Skeletal muscle tissue (tissue), 4 donors: ENCODE results near the gene KIF18B. TPM values are rescaled to one million over a fixed set of nuclear protein-coding genes. Genes with fewer than 3 reads are reported as not detected.

ENCODE experiments used
- H3K27ac ChIP-seq: one replicate; pipeline ENCODE4 v1.7.0; 2013; ENCODE audit warnings: mild to moderate bottlenecking, low read depth, low read length, inconsistent platforms
- H3K27me3 ChIP-seq, 3 donors: one replicate each; pipeline ENCODE4 v1.7.0; 2013; ENCODE audit warnings: low read length in 3 of 3; ENCODE audit not compliant: control insufficient read depth in 3 of 3, insufficient read depth in 3 of 3
- H3K36me3 ChIP-seq, 3 donors: one replicate each; pipeline ENCODE4 v1.7.0; 2013; ENCODE audit warnings: low read length in 3 of 3; ENCODE audit not compliant: control insufficient read depth in 3 of 3, insufficient read depth in 3 of 3
- H3K4me1 ChIP-seq, 3 donors: one replicate each; pipeline ENCODE4 v1.7.0; 2013; ENCODE audit warnings: low read length in 3 of 3, mild to moderate bottlenecking in 3 of 3; ENCODE audit not compliant: control insufficient read depth in 3 of 3, insufficient read depth in 3 of 3
- H3K4me3 ChIP-seq, 3 donors: one replicate each; pipeline ENCODE4 v1.7.0; 2013; ENCODE audit warnings: low read length in 3 of 3
- H3K9ac ChIP-seq, 3 donors: one replicate each; pipeline ENCODE4 v1.7.0; 2013; ENCODE audit warnings: low read length in 3 of 3, mild to moderate bottlenecking in 3 of 3, moderate library complexity in 2 of 3, low read depth in 1 of 3
- H3K9me3 ChIP-seq, 3 donors: one replicate each; pipeline ENCODE4 v1.7.0; 2013; ENCODE audit warnings: low read length in 3 of 3; ENCODE audit not compliant: control insufficient read depth in 3 of 3
- total RNA-seq: library from RNA; depleted of rRNA; stranded (reverse); fragments of >200 nt; gene quantifications from one replicate; pipeline ENCODE4 v1.2.3, GENCODE V29; 2014
- donor health status: Osteomylitis.

The KIF18B gene
- 1.0 TPM for total RNA-seq

- Histone ChIP-seq H3K4me3 (peak within 1 kb of the TSS; percentile 82 to 95 (median 91)), H3K9me3 (no peaks in the 10 kb centered on the region), H3K9ac (peak within 1 kb of the TSS; percentile 66 to 84 (median 78)), H3K36me3 (no peaks in the 10 kb centered on the region), H3K27me3 (peaks cover 0 to 6% (median 0%) of the 10 kb centered on the region in 3 donors), H3K27ac (no peak within 1 kb of the TSS), H3K4me1 (peaks cover 11 to 13% (median 12%) of the 10 kb centered on the region in 3 donors)
Observed at GRCh38 chr17:44947461-44948314, at the start of gene KIF18B. TSS of gene KIF18B (minus strand) at chr17:44947773. CDS start at chr17:44936344, 11,429 bp downstream.

GRCh38 chr17:44996304-44996703, 48.7 kb upstream of the KIF18B start:
- no peak overlapping the region for H3K4me3 ChIP-seq
- H3K36me3 ChIP-seq, result no peaks in the 10 kb centered on the region
- no peak overlapping the region for H3K9ac ChIP-seq
- peaks cover 4 to 26% (median 12%) of the 10 kb centered on the region in 3 donors for H3K27me3 ChIP-seq
- no peaks in the 10 kb centered on the region for H3K4me1 ChIP-seq
- H3K27ac ChIP-seq, result no peak overlapping the region
- peaks cover 0 to 3% (median 0%) of the 10 kb centered on the region in 3 donors for H3K9me3 ChIP-seq

GRCh38 chr17:44995436-44996001, 47.9 kb upstream of the KIF18B start:
- Histone ChIP-seq H3K27me3 (peaks cover 4 to 26% (median 12%) of the 10 kb centered on the region in 3 donors), H3K4me3 (no peak overlapping the region), H3K9me3 (peaks cover 0 to 3% (median 0%) of the 10 kb centered on the region in 3 donors), H3K36me3 (no peaks in the 10 kb centered on the region), H3K27ac (no peak overlapping the region), H3K9ac (no peak overlapping the region), H3K4me1 (no peaks in the 10 kb centered on the region)

- Histone ChIP-seq H3K27ac (no peak overlapping the region), H3K36me3 (no peaks in the 10 kb centered on the region), H3K9me3 (no peaks in the 10 kb centered on the region), H3K27me3 (peaks cover 12 to 17% (median 16%) of the 10 kb centered on the region in 3 donors), H3K4me3 (no peak overlapping the region), H3K4me1 (no peaks in the 10 kb centered on the region), H3K9ac (no peak overlapping the region)
Observed at GRCh38 chr17:44992242-44992939, 44.8 kb upstream of the KIF18B start.

- Histone ChIP-seq H3K27ac (no peak overlapping the region), H3K4me1 (no peaks in the 10 kb centered on the region), H3K36me3 (no peaks in the 10 kb centered on the region), H3K9me3 (no peaks in the 10 kb centered on the region), H3K4me3 (no peak overlapping the region), H3K9ac (no peak overlapping the region), H3K27me3 (peaks cover 8 to 23% (median 12%) of the 10 kb centered on the region in 3 donors)
Observed at GRCh38 chr17:44990994-44991393, 43.4 kb upstream of the KIF18B start.

GRCh38 chr17:44989552-44990138, 42.1 kb upstream of the KIF18B start:
- H3K27me3 ChIP-seq, result peaks cover 2 to 22% (median 14%) of the 10 kb centered on the region in 3 donors
- no peaks in the 10 kb centered on the region for H3K9me3 ChIP-seq
- no peak overlapping the region for H3K27ac ChIP-seq
- no peak overlapping the region for H3K4me3 ChIP-seq
- H3K9ac ChIP-seq, result no peak overlapping the region
- no peaks in the 10 kb centered on the region for H3K36me3 ChIP-seq
- no peaks in the 10 kb centered on the region for H3K4me1 ChIP-seq

- H3K9ac ChIP-seq, result no peak overlapping the region
- peaks cover 2 to 6% (median 3%) of the 10 kb centered on the region in 3 donors for H3K4me1 ChIP-seq
- no peak overlapping the region for H3K27ac ChIP-seq
- H3K36me3 ChIP-seq, result no peaks in the 10 kb centered on the region
- no peak overlapping the region for H3K4me3 ChIP-seq
- peaks cover 0 to 22% (median 14%) of the 10 kb centered on the region in 3 donors for H3K27me3 ChIP-seq
- H3K9me3 ChIP-seq, result no peaks in the 10 kb centered on the region
Observed at GRCh38 chr17:44988044-44988942, 40.7 kb upstream of the KIF18B start.

GRCh38 chr17:44983563-44983962, 36.0 kb upstream of the KIF18B start:
- Histone ChIP-seq H3K36me3 (no peaks in the 10 kb centered on the region), H3K9ac (no peak overlapping the region), H3K27ac (no peak overlapping the region), H3K27me3 (peaks cover 0 to 26% (median 20%) of the 10 kb centered on the region in 3 donors), H3K4me1 (peaks cover 5 to 16% (median 7%) of the 10 kb centered on the region in 3 donors), H3K4me3 (no peak overlapping the region), H3K9me3 (no peaks in the 10 kb centered on the region)

- peaks cover 7 to 21% (median 12%) of the 10 kb centered on the region in 3 donors for H3K4me1 ChIP-seq
- no peak overlapping the region for H3K4me3 ChIP-seq
- H3K27ac ChIP-seq, result no peak overlapping the region
- no peaks in the 10 kb centered on the region for H3K9me3 ChIP-seq
- H3K27me3 ChIP-seq, result peaks cover 0 to 37% (median 22%) of the 10 kb centered on the region in 3 donors
- no peak overlapping the region for H3K9ac ChIP-seq
- H3K36me3 ChIP-seq, result no peaks in the 10 kb centered on the region
Observed at GRCh38 chr17:44982113-44982702, 34.6 kb upstream of the KIF18B start.
